HTR-8/SVneo (cell line): ENCODE measurements around the gene PET117.
"Not testable (repeated sequence)": the region's sequence is repeated elsewhere in the genome, so short reads cannot be mapped to it uniquely, and the experiment has no call there.

Experiments used
- DNase-seq: peaks from one replicate; pipeline ENCODE4 v3.0.0; 2011; ENCODE audit warnings: low spot score, mixed read lengths; ENCODE audit not compliant: insufficient read length
- FAIRE-seq: peaks from 2 replicates; lab custom pipeline; 2011; peaks lifted over from hg19 to GRCh38; lab: Jason Lieb, UNC

The PET117 gene

GRCh38 chr20:18154342-18154741 lies 16.7 kb downstream of the PET117 start:
- FAIRE-seq (no peak), DNase-seq (no peak)

- no peak for FAIRE-seq
- DNase-seq = no peak
Observed at GRCh38 chr20:18156045-18156444, 18.4 kb downstream of the PET117 start.

GRCh38 chr20:18164356-18164755 lies 26.7 kb downstream of the PET117 start:
- FAIRE-seq = no peak
- DNase-seq = no peak

- no peak for DNase-seq
Observed at GRCh38 chr20:18165553-18165952, 27.9 kb downstream of the PET117 start.

GRCh38 chr20:18166241-18166881 lies 28.7 kb downstream of the PET117 start:
- DNase-seq = no peak
- no peak for FAIRE-seq

More at GRCh38 chr20:18165553-18165952, 27.9 kb downstream of the PET117 start:
- no peak for FAIRE-seq

- DNase-seq = no peak
- FAIRE-seq = no peak
Observed at GRCh38 chr20:18166950-18167349, 29.3 kb downstream of the PET117 start.

- FAIRE-seq (no peak), DNase-seq (no peak)
Observed at GRCh38 chr20:18172379-18172778, 34.7 kb downstream of the PET117 start.

GRCh38 chr20:18174906-18175683 lies 37.4 kb downstream of the PET117 start:
- no peak for FAIRE-seq
- no peak for DNase-seq

- DNase-seq = no peak
- FAIRE-seq = no peak
Observed at GRCh38 chr20:18176318-18176785, 38.7 kb downstream of the PET117 start.

- DNase-seq, FAIRE-seq: not testable (repeated sequence)
Observed at GRCh38 chr20:18180366-18180765, 42.7 kb downstream of the PET117 start.

- no peak for DNase-seq
- FAIRE-seq = no peak
Observed at GRCh38 chr20:18180815-18181214, 43.2 kb downstream of the PET117 start.

- FAIRE-seq = no peak
- no peak for DNase-seq
Observed at GRCh38 chr20:18187020-18187419, 49.4 kb downstream of the PET117 start.

- FAIRE-seq (no peak), DNase-seq (no peak)
Observed at GRCh38 chr20:18188434-18188833, 50.8 kb downstream of the PET117 start.

- no peak for DNase-seq
- FAIRE-seq = no peak
Observed at GRCh38 chr20:18190338-18191233, 52.9 kb downstream of the PET117 start.

GRCh38 chr20:18191306-18191705 lies 53.6 kb downstream of the PET117 start:
- FAIRE-seq (no peak), DNase-seq (no peak)
